Liver (tissue), 9 donors: ENCODE results near the gene PCDHGB3. TPM values are rescaled to one million over a fixed set of nuclear protein-coding genes. Genes with fewer than 3 reads are reported as not detected.

Experiments
- DNase-seq: peaks from one replicate; pipeline ENCODE4 v3.0.0-alpha.2; 2017; ENCODE audit warnings: low spot score
- H3K27ac ChIP-seq, 2 donors: one replicate each; pipeline ENCODE4 v1.7.0; 2013; ENCODE audit warnings: inconsistent platforms in 2 of 2, low read length in 2 of 2, control low read depth in 1 of 2, low read depth in 1 of 2, mild to moderate bottlenecking in 1 of 2
- H3K27me3 ChIP-seq, 4 donors: one replicate each; pipeline versions ENCODE4 v1.6.1 to v1.7.0; 2013; ENCODE audit warnings: low read length in 3 of 4, inconsistent platforms in 1 of 4, mild to moderate bottlenecking in 1 of 4, moderate library complexity in 1 of 4; ENCODE audit not compliant: control insufficient read depth in 4 of 4, insufficient read depth in 4 of 4
- H3K36me3 ChIP-seq, 4 donors: one replicate each; pipeline versions ENCODE4 v1.6.1 to v1.7.0; 2013; ENCODE audit warnings: low read length in 3 of 4, mild to moderate bottlenecking in 3 of 4, low read depth in 1 of 4, moderate library complexity in 1 of 4; ENCODE audit not compliant: control insufficient read depth in 4 of 4, insufficient read depth in 3 of 4
- H3K4me1 ChIP-seq, 4 donors: one replicate each; pipeline versions ENCODE4 v1.6.1 to v1.7.0; 2013; ENCODE audit warnings: low read length in 3 of 4, mild to moderate bottlenecking in 3 of 4, moderate library complexity in 1 of 4; ENCODE audit not compliant: control insufficient read depth in 4 of 4, insufficient read depth in 4 of 4
- H3K4me3 ChIP-seq, 3 donors: one replicate each; pipeline versions ENCODE4 v1.6.1 to v1.7.0; 2013; ENCODE audit warnings: low read length in 3 of 3, control low read depth in 1 of 3, low read depth in 1 of 3, mild to moderate bottlenecking in 1 of 3
- H3K9ac ChIP-seq, 2 donors: one replicate each; pipeline ENCODE4 v1.7.0; 2013; ENCODE audit warnings: low read length in 2 of 2, mild to moderate bottlenecking in 2 of 2, moderate library complexity in 2 of 2, control low read depth in 1 of 2, low read depth in 1 of 2
- H3K9me3 ChIP-seq, 4 donors: one replicate each; pipeline versions ENCODE4 v1.6.1 to v1.7.0; 2013; ENCODE audit warnings: low read length in 3 of 4; ENCODE audit not compliant: control insufficient read depth in 4 of 4
- ATF3 ChIP-seq: IDR thresholded peaks from 2 replicates; pipeline ENCODE4 v1.6.1; 2016; ENCODE audit warnings: antibody characterized with exemption
- CTCF ChIP-seq: fragments of 150-350 bp; IDR thresholded peaks from 2 replicates; pipeline ENCODE4 v1.5.1; 2017; ENCODE audit warnings: improper control_type of control experiment, low read depth, low read length; ENCODE audit not compliant: missing input control
- EGR1 ChIP-seq, 2 donors: IDR thresholded peaks; 2 replicates each; pipeline ENCODE4 v1.6.1; 2016 to 2018; ENCODE audit warnings: antibody characterized with exemption in 2 of 2, low read depth in 2 of 2
- FOXA2 ChIP-seq: IDR thresholded peaks from 2 replicates; pipeline ENCODE4 v1.6.1; 2016; ENCODE audit warnings: antibody characterized with exemption
- GABPA ChIP-seq, 2 donors: IDR thresholded peaks in 1 of 2; conservative IDR thresholded peaks in 1 of 2; 2 replicates each; pipeline ENCODE4 v1.6.1; 2016; ENCODE audit warnings: antibody characterized with exemption in 2 of 2, mild to moderate bottlenecking in 1 of 2, moderate library complexity in 1 of 2
- HNF4A ChIP-seq, 2 donors: conservative IDR thresholded peaks; 2 replicates each; pipeline ENCODE4 v1.6.1; 2016; ENCODE audit warnings: antibody characterized with exemption in 2 of 2, mild to moderate bottlenecking in 2 of 2
- HNF4G ChIP-seq: IDR thresholded peaks from 2 replicates; pipeline ENCODE4 v1.6.1; 2016; ENCODE audit warnings: antibody characterized with exemption
- JUND ChIP-seq, 2 donors: IDR thresholded peaks; 2 replicates each; pipeline ENCODE4 v1.6.1; 2016; ENCODE audit warnings: antibody characterized with exemption in 2 of 2
- MAX ChIP-seq: IDR thresholded peaks from 2 replicates; pipeline ENCODE4 v1.6.1; 2016; ENCODE audit warnings: antibody characterized with exemption
- NR2F2 ChIP-seq: IDR thresholded peaks from 2 replicates; pipeline ENCODE4 v1.6.1; 2016; ENCODE audit warnings: antibody characterized with exemption
- RAD21 ChIP-seq, 2 donors: IDR thresholded peaks; 2 replicates each; pipeline ENCODE4 v1.6.1; 2016; ENCODE audit warnings: antibody characterized with exemption in 2 of 2, mild to moderate bottlenecking in 2 of 2
- REST ChIP-seq: IDR thresholded peaks from 2 replicates; pipeline ENCODE4 v1.6.1; 2016; ENCODE audit warnings: antibody characterized with exemption, mild to moderate bottlenecking
- SP1 ChIP-seq: IDR thresholded peaks from 2 replicates; pipeline ENCODE4 v1.6.1; 2018; ENCODE audit warnings: antibody characterized with exemption, mild to moderate bottlenecking
- TAF1 ChIP-seq: conservative IDR thresholded peaks from 2 replicates; pipeline ENCODE4 v1.6.1; 2016; ENCODE audit warnings: antibody characterized with exemption, mild to moderate bottlenecking
- YY1 ChIP-seq: IDR thresholded peaks from 2 replicates; pipeline ENCODE4 v1.6.1; 2016; ENCODE audit warnings: antibody characterized with exemption, mild to moderate bottlenecking
- WGBS: extraction: QIAGEN DNeasy Blood & Tissue Kit; methylation state at CpG from one replicate; pipeline ENCODE4 v1.1.7; 2013; 5-methylcytosine and 5-hydroxymethylcytosine counted together
- polyA plus RNA-seq, 2 donors: library from polyadenylated mRNA; stranded (reverse) in 1 of 2; unstranded in 1 of 2; fragments of 200-250 nt in 1 of 2; fragments of >200 nt in 1 of 2; fragmentation: Nextera tagmentation in 1 of 2; extraction: Ambion mirVana in 1 of 2; gene quantifications; one replicate each; pipeline versions ENCODE4 v1.2.1 to v1.2.3, GENCODE V29; 2013 to 2015
- total RNA-seq, 2 donors: library from RNA; depleted of rRNA; stranded (reverse); fragments of >200 nt; gene quantifications; one replicate each; pipeline ENCODE4 v1.2.3, GENCODE V29; 2014
- donor health status: healthy.
- donor health status: healthy.
- donor health status: healthy.
- donor health status: healthy.
- donor health status: healthy.

PCDHGB3 gene
- total and polyA plus RNA-seq, 4 donors = 0.07 to 1.2 (median 0.37) TPM; not detected in 1

- Histone ChIP-seq H3K27me3 (peaks cover 0 to 6% (median 0%) of the 10 kb centered on the region in 4 donors), H3K9me3 (peaks cover 21 to 67% (median 33%) of the 10 kb centered on the region in 4 donors), H3K4me1 (no peaks in the 10 kb centered on the region), H3K36me3 (no peaks in the 10 kb centered on the region), H3K9ac (no peak within 1 kb of the TSS), H3K27ac (no peak within 1 kb of the TSS), H3K4me3 (peak within 1 kb of the TSS; percentile 1 to 69 (median 63))
- DNase-seq = no peak
- 16% methylated on average over 37 of the region's 37 CpGs for WGBS
- TF ChIP-seq HNF4G (no peak), MAX (no peak)
Observed at GRCh38 chr5:141382469-141383294, 12.6 kb downstream of the PCDHGB3 start, which contains the start of gene PCDHGA7. TSS of gene PCDHGA7 (plus strand) at chr5:141382742. CDS start at chr5:141382900, 158 bp downstream.

GRCh38 chr5:141383345-141383744, 13.3 kb downstream of the PCDHGB3 start:
- TF ChIP-seq FOXA2 (no peak), MAX (no peak), NR2F2 (no peak), HNF4A (conservative IDR thresholded peaks at IDR 0.05) (no peak), HNF4G (no peak), REST (no peak), JUND (IDR thresholded peaks at IDR 0.05) (no peak), CTCF (no peak), GABPA (IDR thresholded peaks at IDR 0.05 in 1 of 2, conservative IDR thresholded peaks at IDR 0.05 in 1 of 2) (no peak), TAF1 (no peak), RAD21 (IDR thresholded peaks at IDR 0.05) (no peak), EGR1 (IDR thresholded peaks at IDR 0.05; ENCODE audit: low read depth in 2 of 2) (no peak), ATF3 (no peak), SP1 (no peak), YY1 (no peak)
- Histone ChIP-seq H3K4me3 (peak overlapping the region in 2 of 3 donors; percentile 12 to 63), H3K27ac (no peak overlapping the region), H3K27me3 (peaks cover 0 to 7% (median 0%) of the 10 kb centered on the region in 4 donors), H3K4me1 (peaks cover 0 to 2% (median 0%) of the 10 kb centered on the region in 4 donors), H3K9me3 (peaks cover 21 to 68% (median 33%) of the 10 kb centered on the region in 4 donors), H3K36me3 (no peaks in the 10 kb centered on the region), H3K9ac (no peak overlapping the region)
- WGBS = 33% methylated on average over 21 of the region's 21 CpGs
- DNase-seq = no peak
